Measurements from ENCODE around the gene BDNF. TPM values are rescaled to one million over a fixed set of nuclear protein-coding genes. Genes with fewer than 3 reads are reported as not detected.

BDNF gene
- polyA plus RNA-seq, 1 donor, result 1.2 TPM

- DNase-seq (ENCODE audit: low read depth), result no peak
Measured at GRCh38 chr11:27705873-27706820, 5.9 kb upstream of the BDNF start.

DNA sequence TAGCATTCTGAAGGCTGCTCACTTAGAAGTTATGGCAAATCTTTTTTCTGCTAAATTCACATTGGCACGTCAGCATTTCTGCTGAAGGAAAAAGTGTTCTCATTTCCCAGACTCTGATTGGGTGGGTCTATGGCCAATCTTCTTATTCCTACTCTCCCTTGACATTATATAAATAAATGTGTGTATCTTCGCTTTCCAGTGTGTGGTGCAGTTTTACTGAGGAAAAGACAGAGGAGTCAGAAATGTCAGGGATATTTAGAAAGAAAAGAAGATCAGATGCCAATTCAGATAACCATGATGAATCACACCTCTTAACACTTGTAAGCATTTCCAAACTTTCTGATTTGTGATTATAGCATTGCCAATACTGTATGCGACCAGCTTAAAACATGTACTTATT, 3.2 kb upstream of the BDNF start:
- DNase-seq (ENCODE audit: low read depth), result no peak

- no peak for DNase-seq (ENCODE audit: low read depth)
Measured at GRCh38 chr11:27702811-27703210, 2.6 kb upstream of the BDNF start.

- no peak for DNase-seq (ENCODE audit: low read depth)
Measured at GRCh38 chr11:27701355-27702105, 1.3 kb upstream of the BDNF start.

DNA sequence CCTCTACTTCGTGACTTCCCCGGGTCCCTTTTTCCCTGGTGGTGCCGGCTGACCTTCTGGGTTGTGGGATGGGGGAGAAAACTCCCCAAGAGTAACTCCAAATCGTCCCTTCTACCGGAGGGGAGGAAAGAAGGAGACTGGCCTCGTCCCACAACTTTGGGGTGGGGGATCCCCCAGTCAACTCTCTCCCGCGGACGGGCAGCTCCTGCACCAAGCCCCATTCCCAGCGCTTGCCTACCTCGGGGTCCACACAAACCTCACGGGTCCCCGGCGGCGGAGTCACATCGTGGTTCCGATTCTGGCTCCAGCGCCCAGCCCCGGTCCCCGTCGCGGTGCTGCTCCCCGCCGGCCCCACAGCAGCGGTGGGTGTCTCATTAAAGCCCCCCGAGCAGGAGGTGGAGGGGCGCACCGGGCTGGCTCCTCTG, 317 bp downstream of the BDNF start:
- no peak for DNase-seq (ENCODE audit: low read depth)

GRCh38 chr11:27699242-27699925, 871 bp downstream of the BDNF start:
- DNase-seq (ENCODE audit: low read depth), result no peak

- no peak for DNase-seq (ENCODE audit: low read depth)
Measured at GRCh38 chr11:27698872-27699241, 1.4 kb downstream of the BDNF start.

DNA sequence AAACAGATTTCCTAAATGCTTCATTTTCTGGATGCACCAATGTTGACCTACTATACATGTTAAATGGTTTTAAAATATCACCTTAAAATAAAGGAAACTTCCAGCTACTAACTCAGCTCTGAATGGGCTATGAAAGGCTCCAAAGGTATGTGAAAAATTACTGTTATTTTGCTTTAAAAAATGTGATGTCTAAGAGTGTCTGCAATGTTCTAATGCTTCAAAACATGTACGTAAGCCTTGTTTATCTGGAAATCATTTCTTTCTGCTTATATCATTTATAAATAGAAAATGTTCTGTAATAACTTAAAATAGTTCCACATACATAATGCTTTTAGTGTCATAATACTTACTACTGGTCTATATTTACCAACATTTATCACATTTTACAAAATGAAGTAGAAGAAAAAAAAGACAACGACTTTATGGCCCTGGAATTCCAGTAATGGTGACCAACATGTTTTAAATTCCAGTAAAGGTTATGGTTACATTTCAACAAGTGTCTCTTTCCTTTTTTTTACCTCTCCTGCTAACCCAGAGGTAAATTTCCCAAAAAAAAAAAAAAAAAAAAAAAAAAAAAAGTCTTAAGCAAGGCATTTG, 2.5 kb downstream of the BDNF start:
- DNase-seq (ENCODE audit: low read depth), result no peak

- DNase-seq (ENCODE audit: low read depth), result no peak
Measured at GRCh38 chr11:27696961-27697360, 3.3 kb downstream of the BDNF start.

- no peak for DNase-seq (ENCODE audit: low read depth)
Measured at GRCh38 chr11:27696115-27696514, 4.1 kb downstream of the BDNF start.

DNA sequence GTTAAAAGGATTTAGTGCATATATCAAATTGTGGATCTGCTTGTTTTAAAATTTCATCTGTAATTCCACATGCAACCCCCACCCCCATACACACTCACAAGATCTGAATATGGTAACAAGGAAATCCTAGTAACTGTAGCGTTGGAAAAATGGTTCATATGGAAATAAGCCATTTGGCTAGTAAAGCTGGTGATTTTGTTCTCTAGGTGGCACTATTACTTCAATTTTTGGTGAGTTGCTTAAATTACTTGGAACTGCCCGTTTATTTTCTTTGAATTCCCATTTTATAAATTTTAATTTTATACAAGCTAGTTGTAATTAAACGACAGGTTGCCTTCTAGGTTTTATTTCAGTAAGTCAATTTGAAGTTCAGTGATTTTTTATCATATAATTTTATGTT, 5.3 kb downstream of the BDNF start:
- DNase-seq (ENCODE audit: low read depth), result no peak

GRCh38 chr11:27693398-27693797, 6.9 kb downstream of the BDNF start:
- DNase-seq (ENCODE audit: low read depth), result no peak

- DNase-seq (ENCODE audit: low read depth), result no peak
Measured at GRCh38 chr11:27692781-27693180, 7.5 kb downstream of the BDNF start.

DNA sequence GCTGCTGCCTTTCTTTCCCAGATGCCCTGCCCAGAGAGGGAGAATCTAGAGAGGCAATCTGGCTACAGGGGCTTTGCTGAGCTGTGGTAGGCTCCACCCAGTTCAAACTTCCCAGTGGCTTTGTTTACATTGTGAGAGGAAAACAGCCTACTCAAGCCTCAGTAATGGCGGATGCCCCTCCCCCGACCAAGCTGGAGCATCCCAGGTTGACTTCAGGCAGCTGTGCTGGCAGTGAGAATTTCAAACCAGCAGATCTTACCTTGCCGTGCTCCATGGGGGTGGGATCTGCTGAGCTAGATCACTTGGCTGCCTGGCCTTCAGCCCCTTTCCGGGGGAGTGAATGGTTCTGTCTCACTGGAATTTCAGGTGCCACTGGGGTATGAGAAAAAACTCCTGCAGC, 12.2 kb downstream of the BDNF start:
- DNase-seq (ENCODE audit: low read depth), result no peak

DNA sequence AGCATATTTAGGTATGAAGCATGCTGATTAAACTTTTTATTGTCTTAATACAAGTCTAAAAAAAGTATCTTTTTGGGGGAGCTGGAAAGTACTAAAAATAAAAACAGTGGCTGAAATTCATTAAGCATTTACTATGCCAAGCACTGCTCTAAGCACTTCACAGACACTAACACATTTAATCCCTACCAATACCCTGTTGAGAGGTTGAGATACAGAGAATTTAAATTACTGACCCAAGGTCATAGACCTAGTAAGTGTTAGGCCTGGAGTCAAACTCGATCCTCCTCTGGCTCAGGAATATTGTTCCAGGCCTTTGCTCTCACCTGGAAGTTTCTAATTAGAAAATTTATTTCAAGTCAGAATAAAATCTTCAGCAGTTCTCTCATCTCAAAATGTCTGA, 18.6 kb downstream of the BDNF start:
- no peak for DNase-seq (ENCODE audit: low read depth)

- no peak for DNase-seq (ENCODE audit: low read depth)
Measured at GRCh38 chr11:27679136-27680015, 20.9 kb downstream of the BDNF start.

- no peak for DNase-seq (ENCODE audit: low read depth)
Measured at GRCh38 chr11:27678242-27678641, 22.0 kb downstream of the BDNF start.

DNA sequence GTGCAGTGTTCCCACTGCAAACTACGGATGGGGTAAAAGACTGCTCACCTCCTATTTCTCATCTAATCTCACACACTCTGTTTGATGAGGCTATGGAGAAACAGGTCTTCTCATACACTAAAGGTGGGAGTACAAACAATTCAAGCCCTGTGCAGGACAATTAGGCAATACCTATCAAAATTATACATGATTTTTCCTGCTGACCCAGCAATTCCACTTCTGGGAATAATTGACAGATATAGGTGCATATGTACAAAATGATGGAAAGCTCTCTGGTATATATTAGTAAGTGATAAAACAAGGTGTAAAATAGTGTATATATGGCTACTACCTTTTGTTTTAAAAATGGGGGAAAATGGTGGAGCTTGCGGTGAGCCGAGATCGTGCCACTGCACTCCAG, 23.1 kb downstream of the BDNF start:
- no peak for DNase-seq (ENCODE audit: low read depth)

DNA sequence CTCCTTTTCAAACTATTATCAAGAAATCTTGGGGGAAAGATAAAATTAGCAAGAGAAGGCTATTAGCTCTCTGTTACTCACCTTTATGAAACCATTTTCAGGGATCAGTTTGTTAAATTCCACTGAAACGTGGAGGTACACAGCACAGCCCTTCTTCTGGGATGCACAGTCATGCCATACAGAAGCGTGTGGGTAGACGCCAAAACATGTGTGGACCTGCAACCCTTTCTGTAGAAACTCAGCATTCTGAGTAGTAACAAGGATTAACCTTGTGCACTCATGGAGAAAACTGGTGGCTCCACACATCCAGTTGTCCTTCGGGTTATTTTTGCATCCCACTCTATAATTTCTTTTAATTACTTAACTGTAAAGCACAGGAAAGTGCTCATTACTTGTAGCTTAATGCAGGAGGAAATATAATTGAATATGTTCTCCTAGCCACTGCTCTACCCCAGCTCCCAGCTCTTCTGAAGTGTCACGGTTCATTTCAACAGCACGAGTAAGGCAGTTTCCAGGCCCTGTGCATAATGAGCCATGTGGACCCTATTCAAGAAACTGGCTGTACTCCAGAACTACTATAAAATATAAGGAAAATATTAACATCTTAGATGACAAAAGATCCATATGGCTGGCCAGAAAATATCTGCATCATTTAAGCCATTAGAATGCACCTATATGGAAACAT, 26.1 kb downstream of the BDNF start:
- DNase-seq (ENCODE audit: low read depth), result no peak

- no peak for DNase-seq (ENCODE audit: low read depth)
Measured at GRCh38 chr11:27672836-27673464, 27.3 kb downstream of the BDNF start.

Data from forelimb muscle (tissue), 1 donor.